Keratinocyte (primary cell): ENCODE data around the gene NDUFS7. TPM values are rescaled to one million over a fixed set of nuclear protein-coding genes. Genes with fewer than 3 reads are reported as not detected.

Experiments
- DNase-seq: peaks from one replicate; pipeline ENCODE4 v3.0.0-alpha.2; 2011; ENCODE audit warnings: low read depth, missing footprints, low spot score
- FAIRE-seq: peaks from 2 replicates; lab custom pipeline; 2011; peaks lifted over from hg19 to GRCh38; lab: Jason Lieb, UNC
- H2AFZ ChIP-seq: 2 replicates; pipeline ENCODE4 v1.6.0; 2012; ENCODE audit warnings: low read length, control low read depth, inconsistent platforms; ENCODE audit not compliant: control insufficient read depth
- H3K27ac ChIP-seq: 2 replicates; pipeline ENCODE4 v1.5.1; 2011; ENCODE audit warnings: low read length; ENCODE audit not compliant: control insufficient read depth, insufficient read depth
- H3K27me3 ChIP-seq: 3 replicates; pipeline ENCODE4 v1.6.0; 2011; ENCODE audit warnings: low read length; ENCODE audit not compliant: control insufficient read depth, insufficient read depth; ENCODE audit errors: extremely low read depth
- H3K36me3 ChIP-seq, 2 experiments: 2 replicates in 1 of 2; 3 replicates in 1 of 2; pipeline ENCODE4 v1.5.1; 2011; ENCODE audit warnings: low read length in 2 of 2, mild to moderate bottlenecking in 1 of 2; ENCODE audit not compliant: control insufficient read depth in 2 of 2, insufficient read depth in 2 of 2; ENCODE audit errors: extremely low read depth in 1 of 2
- H3K4me1 ChIP-seq: 3 replicates; pipeline ENCODE4 v1.5.1; 2011; ENCODE audit warnings: low read length; ENCODE audit not compliant: control insufficient read depth, insufficient read depth; ENCODE audit errors: extremely low read depth
- H3K4me2 ChIP-seq: 3 replicates; pipeline ENCODE4 v1.6.0; 2011; ENCODE audit warnings: low read depth, low read length; ENCODE audit not compliant: control insufficient read depth, insufficient read depth; ENCODE audit errors: extremely low read depth
- H3K4me3 ChIP-seq, 3 experiments: fragments of 200-600 bp in 1 of 3; sonication (generic) in 1 of 3; 2 replicates in 2 of 3; 3 replicates in 1 of 3; pipeline ENCODE4 v1.5.1; 2011 to 2016; ENCODE audit warnings: low read length in 3 of 3, mild to moderate bottlenecking in 3 of 3, control low read depth in 2 of 3, inconsistent platforms in 1 of 3, low read depth in 1 of 3, mixed read lengths in 1 of 3, mixed run types in 1 of 3, moderate library complexity in 1 of 3; ENCODE audit not compliant: control insufficient read depth in 2 of 3, insufficient read depth in 2 of 3; ENCODE audit errors: extremely low read depth in 1 of 3
- H3K79me2 ChIP-seq: 2 replicates; pipeline ENCODE4 v1.6.0; 2012; ENCODE audit warnings: low read length; ENCODE audit not compliant: control insufficient read depth, insufficient read depth
- H3K9ac ChIP-seq: 3 replicates; pipeline ENCODE4 v1.6.0; 2011; ENCODE audit warnings: low read length; ENCODE audit not compliant: control insufficient read depth, insufficient read depth; ENCODE audit errors: extremely low read depth
- H3K9me1 ChIP-seq: 3 replicates; pipeline ENCODE4 v1.6.0; 2011; ENCODE audit warnings: low read length; ENCODE audit not compliant: control insufficient read depth, insufficient read depth; ENCODE audit errors: extremely low read depth
- H3K9me3 ChIP-seq: 2 replicates; pipeline ENCODE4 v1.5.1; 2012; ENCODE audit warnings: low read depth, low read length; ENCODE audit not compliant: control insufficient read depth
- H4K20me1 ChIP-seq: 3 replicates; pipeline ENCODE4 v1.6.0; 2011; ENCODE audit warnings: low read length; ENCODE audit not compliant: control insufficient read depth, insufficient read depth; ENCODE audit errors: extremely low read depth
- EZH2 ChIP-seq: IDR thresholded peaks from one replicate; pipeline ENCODE4 v1.6.1; 2012; ENCODE audit warnings: inconsistent platforms, mild to moderate bottlenecking, low read length, moderate library complexity
- dilution Hi-C: fragments of 300-500 bp; cut with MboI; formaldehyde crosslinking; loops from one replicate; pipeline ENCODE4 v1.7.0; 2020; ENCODE audit warnings: low sequenced_read_pairs; ENCODE audit not compliant: extremely low pct_ligation_motif_present
- polyA plus RNA-seq, 5 experiments: library from polyadenylated mRNA; depleted of rRNA in 3 of 5; stranded (reverse) in 3 of 5; stranded (forward) in 1 of 5; unstranded in 1 of 5; fragments of >200 nt; gene quantifications; 1 replicate in 1 of 5; 2 replicates in 3 of 5; 3 replicates in 1 of 5; pipeline versions ENCODE4 v1.2.1 to v1.2.3, GENCODE V29; 2011 to 2012; ENCODE audit warnings: missing spikeins in 2 of 5, low read depth in 1 of 5, low replicate concordance in 1 of 5
- TF ChIP-seq, protein P1 (sequence below), 3 experiments: IDR thresholded peaks in 1 of 3; conservative IDR thresholded peaks in 1 of 3; optimal IDR thresholded peaks in 1 of 3; 2 replicates in 2 of 3; 3 replicates in 1 of 3; pipeline versions ENCODE3 to v1.5.1; 2011; ENCODE audit warnings: low read length in 3 of 3, mild to moderate bottlenecking in 3 of 3, moderate library complexity in 2 of 3, control low read depth in 1 of 3, inconsistent platforms in 1 of 3; ENCODE audit not compliant: insufficient read depth in 2 of 3; ENCODE audit errors: extremely low read depth in 1 of 3

NDUFS7 gene
- polyA plus RNA-seq, 1 donor (not counting 4 experiments of a cell fraction or from before 2014, with no cell fraction given), result 23.2 TPM

DNA sequence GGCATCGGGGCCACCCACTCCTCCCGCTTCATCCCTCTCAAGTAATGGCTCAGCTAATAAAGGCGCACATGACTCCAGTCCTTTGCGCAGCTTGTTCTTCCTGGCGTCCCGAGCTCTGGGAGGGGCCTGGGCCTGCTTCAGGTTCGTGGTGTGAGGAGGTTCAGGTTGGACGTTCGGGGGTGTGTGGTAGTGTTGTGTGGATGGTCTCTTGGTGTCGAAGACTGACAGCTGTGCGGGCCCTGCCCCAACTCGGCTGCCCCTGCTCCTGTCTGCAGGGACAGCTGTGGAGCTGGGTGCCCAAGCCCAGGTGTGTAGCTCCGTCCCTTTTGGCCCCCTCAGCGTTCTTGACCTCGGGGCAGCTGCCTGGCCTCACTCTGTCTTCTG, 56.7 kb downstream of the NDUFS7 start:
- H4K20me1 ChIP-seq, result peaks cover 25% of the 10 kb centered on the region
- dilution Hi-C loops, result no loop called here
- peaks cover 38% of the 10 kb centered on the region for H3K79me2 ChIP-seq
- no peak overlapping the region for H2AFZ ChIP-seq
- no peak overlapping the region for H3K27ac ChIP-seq
- FAIRE-seq (no peak), DNase-seq (no peak)
- no peaks in the 10 kb centered on the region for H3K9me3 ChIP-seq
- peaks cover 18% of the 10 kb centered on the region for H3K4me1 ChIP-seq
- H3K4me3 ChIP-seq, result no peak overlapping the region
- H3K9ac ChIP-seq, result no peak overlapping the region
- peaks cover 3% of the 10 kb centered on the region for H3K9me1 ChIP-seq
- H3K27me3 ChIP-seq, result peaks cover 2% of the 10 kb centered on the region
- TF ChIP-seq, protein P1, sequence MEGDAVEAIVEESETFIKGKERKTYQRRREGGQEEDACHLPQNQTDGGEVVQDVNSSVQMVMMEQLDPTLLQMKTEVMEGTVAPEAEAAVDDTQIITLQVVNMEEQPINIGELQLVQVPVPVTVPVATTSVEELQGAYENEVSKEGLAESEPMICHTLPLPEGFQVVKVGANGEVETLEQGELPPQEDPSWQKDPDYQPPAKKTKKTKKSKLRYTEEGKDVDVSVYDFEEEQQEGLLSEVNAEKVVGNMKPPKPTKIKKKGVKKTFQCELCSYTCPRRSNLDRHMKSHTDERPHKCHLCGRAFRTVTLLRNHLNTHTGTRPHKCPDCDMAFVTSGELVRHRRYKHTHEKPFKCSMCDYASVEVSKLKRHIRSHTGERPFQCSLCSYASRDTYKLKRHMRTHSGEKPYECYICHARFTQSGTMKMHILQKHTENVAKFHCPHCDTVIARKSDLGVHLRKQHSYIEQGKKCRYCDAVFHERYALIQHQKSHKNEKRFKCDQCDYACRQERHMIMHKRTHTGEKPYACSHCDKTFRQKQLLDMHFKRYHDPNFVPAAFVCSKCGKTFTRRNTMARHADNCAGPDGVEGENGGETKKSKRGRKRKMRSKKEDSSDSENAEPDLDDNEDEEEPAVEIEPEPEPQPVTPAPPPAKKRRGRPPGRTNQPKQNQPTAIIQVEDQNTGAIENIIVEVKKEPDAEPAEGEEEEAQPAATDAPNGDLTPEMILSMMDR (optimal IDR thresholded peaks at IDR 0.05 in 1 of 3, IDR thresholded peaks at IDR 0.05 in 1 of 3, conservative IDR thresholded peaks at IDR 0.05 in 1 of 3; ENCODE audit: extremely low read depth in 1 of 3, insufficient read depth in 2 of 3, low read length in 3 of 3), result no peak
- TF ChIP-seq EZH2, result no peak
- H3K36me3 ChIP-seq, result peaks cover 29 to 34% of the 10 kb centered on the region in 2 experiments
- no peak overlapping the region for H3K4me2 ChIP-seq

- H3K4me2 ChIP-seq, result peak overlapping the region; percentile 10
- DNase-seq, result no peak
- H3K4me1 ChIP-seq, result peaks cover 18% of the 10 kb centered on the region
- H3K36me3 ChIP-seq, result peaks cover 26 to 31% of the 10 kb centered on the region in 2 experiments
- TF ChIP-seq, protein P1 (optimal IDR thresholded peaks at IDR 0.05 in 1 of 3, IDR thresholded peaks at IDR 0.05 in 1 of 3, conservative IDR thresholded peaks at IDR 0.05 in 1 of 3; ENCODE audit: extremely low read depth in 1 of 3, insufficient read depth in 2 of 3, low read length in 3 of 3), result no peak
- TF ChIP-seq EZH2, result no peak
- H3K79me2 ChIP-seq, result peaks cover 38% of the 10 kb centered on the region
- peaks cover 25% of the 10 kb centered on the region for H4K20me1 ChIP-seq
- no peak overlapping the region for H3K27ac ChIP-seq
- no peak for FAIRE-seq
- no peak overlapping the region for H2AFZ ChIP-seq
- H3K9ac ChIP-seq, result no peak overlapping the region
- dilution Hi-C loops, result no loop called here
- no peak overlapping the region for H3K4me3 ChIP-seq
- peaks cover 5% of the 10 kb centered on the region for H3K27me3 ChIP-seq
- H3K9me1 ChIP-seq, result peaks cover 3% of the 10 kb centered on the region
- H3K9me3 ChIP-seq, result no peaks in the 10 kb centered on the region
Observed at GRCh38 chr19:1441022-1441426, 57.3 kb downstream of the NDUFS7 start.
